Karpas-422 (cell line): ENCODE data around the gene ARPC1B. TPM values are rescaled to one million over a fixed set of nuclear protein-coding genes. Genes with fewer than 3 reads are reported as not detected.
A peak's percentile ranks its signal among the peaks of the same experiment; 100 is the strongest.
"Not testable (repeated sequence)": the region's sequence is repeated elsewhere in the genome, so short reads cannot be mapped to it uniquely, and the experiment has no call there.

ENCODE experiments used
- DNase-seq: peaks from one replicate; pipeline ENCODE4 v3.0.0-alpha.2; 2015
- H2AFZ ChIP-seq: fragments of 200-600 bp; sonication (generic); 2 replicates; pipeline ENCODE4 v1.6.1; 2014; ENCODE audit warnings: antibody characterized with exemption, low read length, mixed read lengths
- H3K27ac ChIP-seq: fragments of 200-600 bp; sonication (generic); 2 replicates; pipeline ENCODE4 v1.5.1; 2014; ENCODE audit warnings: mild to moderate bottlenecking, low read length, moderate library complexity
- H3K27me3 ChIP-seq: fragments of 200-600 bp; sonication (generic); 2 replicates; pipeline ENCODE4 v1.6.1; 2014; ENCODE audit warnings: low read length, mixed read lengths
- H3K36me3 ChIP-seq: fragments of 200-600 bp; sonication (generic); 2 replicates; pipeline ENCODE4 v1.6.1; 2014; ENCODE audit warnings: low read length, mixed read lengths; ENCODE audit not compliant: insufficient read depth
- H3K4me1 ChIP-seq: fragments of 200-600 bp; sonication (generic); 2 replicates; pipeline ENCODE4 v1.6.1; 2014; ENCODE audit warnings: mild to moderate bottlenecking, low read length, mixed read lengths
- H3K4me2 ChIP-seq: fragments of 200-600 bp; sonication (generic); 2 replicates; pipeline ENCODE4 v1.6.1; 2014; ENCODE audit warnings: low read length, low read depth, mild to moderate bottlenecking; ENCODE audit not compliant: poor library complexity, severe bottlenecking
- H3K4me3 ChIP-seq: fragments of 200-600 bp; sonication (generic); 2 replicates; pipeline ENCODE4 v1.5.1; 2014; ENCODE audit warnings: mild to moderate bottlenecking, antibody characterized with exemption, low read length, mixed read lengths
- H3K79me2 ChIP-seq: fragments of 200-600 bp; sonication (generic); 2 replicates; pipeline ENCODE4 v1.6.1; 2014; ENCODE audit warnings: mild to moderate bottlenecking, low read length, mixed read lengths
- H3K9ac ChIP-seq: fragments of 200-600 bp; sonication (generic); 2 replicates; pipeline ENCODE4 v1.6.0; 2014; ENCODE audit warnings: low read length
- H3K9me2 ChIP-seq: fragments of 200-600 bp; sonication (generic), shearing (Covaris generic); replicated peaks from 2 replicates; pipeline ENCODE4 v1.6.0; 2014; ENCODE audit warnings: mild to moderate bottlenecking, low read length, moderate library complexity; ENCODE audit not compliant: insufficient read depth
- H3K9me3 ChIP-seq: fragments of 300-700, 200-600 bp; sonication (generic); 2 replicates; pipeline ENCODE4 v1.6.1; 2014; ENCODE audit warnings: low read length, mixed read lengths
- H4K20me1 ChIP-seq: fragments of 200-600 bp; sonication (generic); 2 replicates; pipeline ENCODE4 v1.6.1; 2014; ENCODE audit warnings: mild to moderate bottlenecking, antibody characterized with exemption, low read length, low read depth; ENCODE audit not compliant: insufficient read depth
- total RNA-seq: library from RNA; depleted of rRNA; stranded (reverse); fragments of >200 nt; shearing (Covaris generic); gene quantifications from 2 replicates; pipeline ENCODE4 v1.2.3, GENCODE V29; 2014; ENCODE audit warnings: low replicate concordance

ARPC1B gene
- total RNA-seq, 1 experiment from 2014 or later, result 146 TPM

- H3K36me3 ChIP-seq, result not testable (repeated sequence)
Measured at GRCh38 chr7:99387239-99387635, 12.7 kb downstream of the ARPC1B start.

GRCh38 chr7:99387912-99388311 is 13.4 kb downstream of the ARPC1B start:
- no peak overlapping the region for H3K9ac ChIP-seq
- H3K27me3 ChIP-seq, result no peaks in the 10 kb centered on the region
- no peak overlapping the region for H2AFZ ChIP-seq
- H3K4me3 ChIP-seq, result no peak overlapping the region
- no peaks in the 10 kb centered on the region for H3K9me3 ChIP-seq
- DNase-seq, result no peak
- H3K4me1 ChIP-seq, result no peaks in the 10 kb centered on the region; the same call in 1 of the 2 replicates
- H3K9me2 ChIP-seq, result no peaks in the 10 kb centered on the region
- H3K27ac ChIP-seq, result no peak overlapping the region
- H3K79me2 ChIP-seq, result peaks cover 14% of the 10 kb centered on the region
- peaks cover 8% of the 10 kb centered on the region; the same call in 1 of the 2 replicates for H3K36me3 ChIP-seq
- no peak overlapping the region for H3K4me2 ChIP-seq
- 0 out of 2 replicates have a peak, but pooled peaks cover 4% of the 10 kb centered on the region for H4K20me1 ChIP-seq

More at GRCh38 chr7:99387239-99387635, 12.7 kb downstream of the ARPC1B start:
- H2AFZ ChIP-seq, H3K9me3 ChIP-seq, H3K4me1 ChIP-seq, H4K20me1 ChIP-seq, H3K27ac ChIP-seq, H3K4me3 ChIP-seq, H3K9ac ChIP-seq, H3K27me3 ChIP-seq, DNase-seq, H3K4me2 ChIP-seq, H3K9me2 ChIP-seq: not testable (repeated sequence)
- H3K79me2 ChIP-seq, result peaks cover 17% of the 10 kb centered on the region

GRCh38 chr7:99389772-99390171 is 15.2 kb downstream of the ARPC1B start:
- no peaks in the 10 kb centered on the region for H3K27me3 ChIP-seq
- H3K4me1 ChIP-seq, result no peaks in the 10 kb centered on the region; the same call in 1 of the 2 replicates
- H3K9me3 ChIP-seq, result no peaks in the 10 kb centered on the region
- H3K9me2 ChIP-seq, result no peaks in the 10 kb centered on the region
- no peak overlapping the region for H3K4me2 ChIP-seq
- H3K27ac ChIP-seq, result no peak overlapping the region
- no peak overlapping the region for H2AFZ ChIP-seq
- H3K79me2 ChIP-seq, result no peaks in the 10 kb centered on the region; the same call in 1 of the 2 replicates
- no peak for DNase-seq
- no peak overlapping the region for H3K4me3 ChIP-seq
- H4K20me1 ChIP-seq, result peaks cover 8% of the 10 kb centered on the region
- no peak overlapping the region for H3K9ac ChIP-seq
- peaks cover 11% of the 10 kb centered on the region; the same call in 1 of the 2 replicates for H3K36me3 ChIP-seq

- Histone ChIP-seq H3K4me3 (no peak overlapping the region), H3K9ac (no peak overlapping the region), H2AFZ (no peak overlapping the region), H3K79me2 (no peaks in the 10 kb centered on the region; the same call in 1 of the 2 replicates), H3K27ac (no peak overlapping the region), H3K9me3 (no peaks in the 10 kb centered on the region), H4K20me1 (peaks cover 15% of the 10 kb centered on the region), H3K4me1 (no peaks in the 10 kb centered on the region; the same call in 1 of the 2 replicates), H3K4me2 (no peak overlapping the region), H3K9me2 (no peaks in the 10 kb centered on the region), H3K36me3 (peaks cover 14% of the 10 kb centered on the region), H3K27me3 (no peaks in the 10 kb centered on the region)
- no peak for DNase-seq
Measured at GRCh38 chr7:99390941-99391602, 16.5 kb downstream of the ARPC1B start.

- H4K20me1 ChIP-seq, result peaks cover 21% of the 10 kb centered on the region
- DNase-seq, result no peak
- no peak overlapping the region for H3K27ac ChIP-seq
- H3K9me3 ChIP-seq, result no peaks in the 10 kb centered on the region
- H3K36me3 ChIP-seq, result peaks cover 16% of the 10 kb centered on the region
- no peaks in the 10 kb centered on the region; the same call in 1 of the 2 replicates for H3K79me2 ChIP-seq
- H3K9ac ChIP-seq, result no peak overlapping the region
- no peak overlapping the region for H2AFZ ChIP-seq
- no peak overlapping the region for H3K4me3 ChIP-seq
- H3K4me1 ChIP-seq, result no peaks in the 10 kb centered on the region; the same call in 1 of the 2 replicates
- H3K4me2 ChIP-seq, result no peak overlapping the region
- no peaks in the 10 kb centered on the region for H3K9me2 ChIP-seq
- H3K27me3 ChIP-seq, result no peaks in the 10 kb centered on the region
Measured at GRCh38 chr7:99392046-99392445, 17.5 kb downstream of the ARPC1B start.

GRCh38 chr7:99392659-99393354 is 18.3 kb downstream of the ARPC1B start:
- H3K36me3 ChIP-seq, result peaks cover 23% of the 10 kb centered on the region
- H3K9me3 ChIP-seq, result no peaks in the 10 kb centered on the region
- peaks cover 26% of the 10 kb centered on the region for H4K20me1 ChIP-seq
- H3K9ac ChIP-seq, result no peak overlapping the region
- no peaks in the 10 kb centered on the region; the same call in 1 of the 2 replicates for H3K4me1 ChIP-seq
- DNase-seq, result peak; percentile 67
- H2AFZ ChIP-seq, result no peak overlapping the region
- no peak overlapping the region for H3K27ac ChIP-seq
- no peaks in the 10 kb centered on the region for H3K9me2 ChIP-seq
- H3K4me2 ChIP-seq, result no peak overlapping the region
- H3K4me3 ChIP-seq, result no peak overlapping the region
- H3K27me3 ChIP-seq, result no peaks in the 10 kb centered on the region
- no peaks in the 10 kb centered on the region; the same call in 1 of the 2 replicates for H3K79me2 ChIP-seq

GRCh38 chr7:99393355-99394187 is 19.0 kb downstream of the ARPC1B start:
- Histone ChIP-seq H2AFZ (no peak overlapping the region), H3K4me1 (no peaks in the 10 kb centered on the region; the same call in 1 of the 2 replicates), H3K27me3 (no peaks in the 10 kb centered on the region), H3K9me2 (no peaks in the 10 kb centered on the region), H4K20me1 (peaks cover 26% of the 10 kb centered on the region), H3K27ac (no peak overlapping the region), H3K9me3 (no peaks in the 10 kb centered on the region), H3K9ac (no peak overlapping the region), H3K4me3 (no peak overlapping the region), H3K4me2 (no peak overlapping the region), H3K36me3 (peaks cover 30% of the 10 kb centered on the region), H3K79me2 (no peaks in the 10 kb centered on the region; the same call in 1 of the 2 replicates)
- no peak for DNase-seq

- Histone ChIP-seq H3K27me3 (no peaks in the 10 kb centered on the region), H3K79me2 (no peaks in the 10 kb centered on the region; the same call in 1 of the 2 replicates), H3K27ac (no peak overlapping the region), H2AFZ (no peak overlapping the region), H3K4me1 (no peaks in the 10 kb centered on the region; the same call in 1 of the 2 replicates), H3K36me3 (peaks cover 30% of the 10 kb centered on the region), H3K4me2 (no peak overlapping the region), H3K9me3 (no peaks in the 10 kb centered on the region), H4K20me1 (peaks cover 26% of the 10 kb centered on the region), H3K9me2 (no peaks in the 10 kb centered on the region), H3K4me3 (no peak overlapping the region), H3K9ac (no peak overlapping the region)
- DNase-seq, result no peak
Measured at GRCh38 chr7:99394188-99394502, 19.6 kb downstream of the ARPC1B start.
